LNCaP clone FGC (cell line): ENCODE results near the gene RSBN1.
"Not testable (repeated sequence)": the region's sequence is repeated elsewhere in the genome, so short reads cannot be mapped to it uniquely, and the experiment has no call there.

ENCODE experiments used
- DNase-seq: peaks from one replicate; pipeline ENCODE4 v3.0.0-alpha.2; 2011; ENCODE audit warnings: low read depth
- H3K4me3 ChIP-seq: 2 replicates; pipeline ENCODE4 v1.5.1; 2011; ENCODE audit warnings: mild to moderate bottlenecking, low read depth, low read length, control low read depth
- TF ChIP-seq, protein P1 (sequence below): IDR thresholded peaks from 2 replicates; pipeline ENCODE4 v1.5.1; 2012; ENCODE audit warnings: mild to moderate bottlenecking; ENCODE audit not compliant: control insufficient read depth, insufficient read depth; ENCODE audit errors: extremely low read depth

RSBN1 gene

DNA sequence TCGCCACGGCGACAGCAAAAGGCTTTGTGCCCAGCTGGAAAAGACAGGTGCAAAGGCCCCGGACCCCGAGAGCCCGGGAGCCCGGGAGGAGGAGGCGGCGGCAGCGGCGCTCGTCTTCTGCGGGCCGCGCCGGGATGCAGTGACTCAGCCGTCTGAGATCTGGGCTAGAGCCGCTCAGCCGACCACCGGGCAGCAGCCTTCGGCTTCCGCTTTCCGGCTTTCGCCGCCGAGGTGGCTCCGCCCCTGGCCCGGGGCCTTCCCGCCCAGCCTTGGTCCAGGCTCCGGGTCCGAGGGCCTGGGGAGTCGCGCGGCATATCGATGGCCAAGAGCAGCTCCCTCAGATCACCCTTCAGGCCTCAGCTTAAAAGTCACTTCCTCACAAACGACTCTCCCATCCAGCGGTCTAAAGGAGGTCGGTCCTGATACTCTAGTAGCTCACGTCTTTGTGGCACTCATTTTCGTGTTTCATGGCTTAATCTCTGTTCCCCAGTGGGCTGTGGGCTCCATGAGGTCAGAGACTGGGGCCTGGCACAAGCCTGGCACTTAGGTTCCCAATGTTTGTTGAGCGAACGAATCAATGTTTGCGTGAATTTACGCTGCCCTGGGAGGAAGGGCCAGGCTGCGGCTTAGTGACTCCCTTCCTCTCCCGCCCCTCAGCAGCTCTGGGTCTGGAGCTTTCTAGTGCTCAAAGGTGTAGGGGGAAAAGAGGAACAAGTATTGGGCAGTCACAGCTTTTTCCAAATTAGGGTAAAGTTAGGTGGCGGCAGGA lies 52.8 kb downstream of the RSBN1 start, which contains the start of gene PHTF1:
Gene PHTF1, minus strand, starts transcription at position 154 of the 769 bp plus-strand sequence. CDS start 783 bp downstream, outside the sequence.
- TF ChIP-seq, protein P1, sequence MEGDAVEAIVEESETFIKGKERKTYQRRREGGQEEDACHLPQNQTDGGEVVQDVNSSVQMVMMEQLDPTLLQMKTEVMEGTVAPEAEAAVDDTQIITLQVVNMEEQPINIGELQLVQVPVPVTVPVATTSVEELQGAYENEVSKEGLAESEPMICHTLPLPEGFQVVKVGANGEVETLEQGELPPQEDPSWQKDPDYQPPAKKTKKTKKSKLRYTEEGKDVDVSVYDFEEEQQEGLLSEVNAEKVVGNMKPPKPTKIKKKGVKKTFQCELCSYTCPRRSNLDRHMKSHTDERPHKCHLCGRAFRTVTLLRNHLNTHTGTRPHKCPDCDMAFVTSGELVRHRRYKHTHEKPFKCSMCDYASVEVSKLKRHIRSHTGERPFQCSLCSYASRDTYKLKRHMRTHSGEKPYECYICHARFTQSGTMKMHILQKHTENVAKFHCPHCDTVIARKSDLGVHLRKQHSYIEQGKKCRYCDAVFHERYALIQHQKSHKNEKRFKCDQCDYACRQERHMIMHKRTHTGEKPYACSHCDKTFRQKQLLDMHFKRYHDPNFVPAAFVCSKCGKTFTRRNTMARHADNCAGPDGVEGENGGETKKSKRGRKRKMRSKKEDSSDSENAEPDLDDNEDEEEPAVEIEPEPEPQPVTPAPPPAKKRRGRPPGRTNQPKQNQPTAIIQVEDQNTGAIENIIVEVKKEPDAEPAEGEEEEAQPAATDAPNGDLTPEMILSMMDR, result no peak
- no peak for DNase-seq
- peak within 1 kb of the TSS; percentile 65 for H3K4me3 ChIP-seq

DNA sequence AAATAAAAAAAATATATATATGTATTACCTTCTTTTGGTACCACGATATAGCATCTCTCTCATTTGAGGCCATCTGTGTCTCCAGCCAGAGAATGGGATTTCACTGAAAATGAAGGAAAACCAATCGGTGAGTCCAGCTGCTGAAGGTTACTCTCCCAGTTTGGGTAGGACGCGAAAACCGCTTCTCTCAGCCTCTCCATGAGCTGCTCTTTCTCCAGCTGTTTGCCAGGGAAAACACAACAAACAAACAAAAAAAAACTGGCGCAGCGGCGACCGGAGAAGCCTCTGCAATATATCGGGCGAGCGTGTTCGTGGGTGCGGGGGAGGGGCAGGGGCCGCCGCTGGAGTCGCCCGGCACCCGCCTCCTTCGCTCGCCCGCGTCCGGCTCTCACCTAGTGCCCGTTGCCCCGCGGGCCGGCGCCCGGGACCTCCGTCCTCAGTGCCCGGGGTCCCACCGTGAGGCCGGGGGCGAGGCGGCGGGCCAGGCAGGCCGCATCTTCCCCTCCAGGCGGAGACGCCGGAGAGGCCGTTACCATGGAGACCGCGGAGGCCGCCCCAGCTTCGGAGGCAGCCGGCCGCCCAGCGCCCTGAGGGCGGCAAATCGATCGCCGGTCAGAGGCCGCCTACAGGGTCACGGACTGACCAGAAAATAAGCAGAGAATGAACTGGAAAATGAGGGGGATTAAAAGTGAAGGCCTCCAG lies 53.5 kb downstream of the RSBN1 start:
- TF ChIP-seq, protein P1, result no peak
- H3K4me3 ChIP-seq, result peak overlapping the region; percentile 65
- no peak for DNase-seq

DNA sequence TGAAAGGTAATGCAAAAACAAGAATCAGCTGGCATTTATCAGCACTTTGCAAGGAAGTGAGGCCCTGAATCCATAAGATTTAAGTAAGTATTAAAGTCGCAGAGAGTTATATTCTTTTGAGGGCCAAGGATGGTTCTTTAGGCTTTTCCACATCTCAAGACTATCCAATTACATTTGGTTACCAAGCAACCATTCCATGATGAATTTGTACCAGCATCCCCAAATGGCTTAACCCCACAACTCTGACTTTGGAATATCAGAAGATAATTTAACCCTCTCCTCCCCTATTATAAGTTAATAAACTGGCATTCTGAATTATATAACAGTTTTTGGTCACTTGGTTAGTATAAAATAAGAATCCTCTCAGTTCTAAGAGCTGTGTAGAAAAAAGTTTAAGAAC lies 55.8 kb downstream of the RSBN1 start:
- no peak overlapping the region for H3K4me3 ChIP-seq
- no peak for DNase-seq
- TF ChIP-seq, protein P1, result no peak

DNA sequence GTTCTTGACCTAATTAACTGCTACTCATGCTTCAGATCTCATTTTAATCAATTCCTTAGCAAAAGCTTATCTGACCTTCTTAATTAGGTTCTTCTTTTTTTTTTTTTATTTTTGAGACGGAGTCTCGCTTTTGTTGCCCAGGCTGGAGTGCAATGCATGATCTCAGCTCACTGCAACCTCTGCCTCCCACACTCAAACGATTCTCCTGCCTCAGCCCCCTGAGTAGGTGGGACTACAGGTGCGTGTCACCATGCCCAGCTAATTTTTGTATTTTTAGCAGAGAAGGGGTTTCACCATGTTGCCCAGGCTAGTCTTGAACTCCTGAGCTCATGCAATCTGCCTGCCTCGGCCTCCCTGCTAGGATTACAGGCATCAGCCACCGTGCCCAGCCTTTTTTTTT lies 58.9 kb downstream of the RSBN1 start:
- H3K4me3 ChIP-seq, DNase-seq: not testable (repeated sequence)

DNA sequence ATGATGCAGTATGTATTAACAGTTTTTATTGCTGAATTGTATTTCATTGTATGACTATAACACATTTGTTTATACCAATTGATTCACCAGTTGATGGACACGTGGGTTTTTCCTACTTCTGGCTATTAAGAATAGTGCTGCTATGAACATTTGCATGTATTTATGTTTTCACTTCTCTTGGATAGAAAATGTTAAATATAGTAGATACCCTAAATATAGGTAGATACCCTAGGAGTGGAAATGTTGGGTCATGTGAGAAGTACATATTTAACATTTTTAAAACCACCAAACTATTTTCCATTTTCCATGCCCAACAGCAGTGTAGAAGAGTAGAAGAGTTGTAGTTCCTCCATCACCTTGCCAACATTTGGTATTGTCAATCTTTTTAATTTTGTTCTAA lies 60.8 kb downstream of the RSBN1 start:
- H3K4me3 ChIP-seq, result no peak overlapping the region
- TF ChIP-seq, protein P1, result no peak
- DNase-seq, result no peak

DNA sequence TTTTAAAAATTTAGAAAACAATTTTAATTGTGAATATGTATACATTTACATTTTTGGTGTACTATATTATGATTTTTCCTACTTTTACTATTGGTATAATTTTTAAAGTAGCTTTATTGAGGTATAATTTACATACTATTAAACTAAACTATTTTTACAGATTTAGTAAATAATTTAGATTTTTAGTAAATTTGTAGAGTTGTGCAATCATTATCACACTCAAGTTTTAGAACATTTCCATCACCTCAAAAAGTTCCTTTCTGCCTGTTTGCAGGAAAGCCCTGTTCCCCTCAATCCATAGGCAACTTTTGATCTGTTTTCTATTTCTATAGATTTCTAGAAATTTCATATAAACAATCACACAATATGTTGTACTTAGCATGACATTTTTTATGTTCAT lies 61.2 kb downstream of the RSBN1 start:
- no peak for DNase-seq
- H3K4me3 ChIP-seq, result no peak overlapping the region
- TF ChIP-seq, protein P1, result no peak

DNA sequence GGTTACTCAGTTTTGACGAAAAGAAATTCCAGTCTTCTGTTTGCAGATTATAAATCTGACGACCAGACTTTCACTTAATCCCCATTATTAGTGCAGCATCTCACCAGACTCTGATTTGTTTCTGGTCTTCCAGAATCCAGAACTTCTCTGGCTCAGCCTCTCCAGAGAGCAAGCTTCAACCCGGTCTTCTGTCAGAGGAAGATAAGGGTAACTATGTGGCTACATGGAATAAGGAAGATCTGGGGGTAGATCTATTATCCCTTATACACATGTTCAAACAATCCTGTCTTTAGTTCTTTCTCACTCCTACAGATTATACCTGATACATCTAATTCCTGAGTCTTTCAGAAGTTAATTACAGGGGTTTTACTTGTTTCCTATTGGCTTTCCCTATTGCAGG lies 62.9 kb downstream of the RSBN1 start:
- H3K4me3 ChIP-seq, result no peak overlapping the region
- TF ChIP-seq, protein P1, result no peak
- no peak for DNase-seq
